ENCODE data around the gene GPR162.

GPR162 gene

GRCh38 chr12:6832125-6832524 lies 10.5 kb downstream of the GPR162 start:
- Histone ChIP-seq H2BK120ac (ENCODE audit: low read depth, low read length) (no peak overlapping the region), H3K27me3 (ENCODE audit: control insufficient read depth in 1 of 2, insufficient read depth in 1 of 2, low read length in 2 of 2) (no peaks in the 10 kb centered on the region), H4K8ac (ENCODE audit: low read length) (no peak overlapping the region), H3K4me1 (ENCODE audit: control insufficient read depth, insufficient read depth, low read depth, low read length) (peaks cover 21% of the 10 kb centered on the region), H2AK5ac (ENCODE audit: low read length, severe bottlenecking) (no peak overlapping the region), H2BK12ac (ENCODE audit: low read length in 2 of 2) (no peak overlapping the region), H3K4me2 (ENCODE audit: low read length, poor library complexity, severe bottlenecking) (no peak overlapping the region), H2BK15ac (ENCODE audit: low read depth, poor library complexity, severe bottlenecking) (no peak overlapping the region), H3K36me3 (ENCODE audit: control insufficient read depth in 1 of 2, insufficient read depth in 2 of 2, low read depth in 1 of 2, low read length in 2 of 2) (peaks cover 47 to 57% of the 10 kb centered on the region in 2 experiments), H3K9ac (ENCODE audit: low read length) (no peak overlapping the region), H2AFZ (ENCODE audit: low read depth, low read length) (no peak overlapping the region), H3K4me3 (ENCODE audit: insufficient read depth in 1 of 2, low read depth in 1 of 2, low read length in 2 of 2) (no peak overlapping the region), H3K9me3 (ENCODE audit: control insufficient read depth, low read length) (no peaks in the 10 kb centered on the region), H4K91ac (ENCODE audit: low read length) (no peak overlapping the region), H3K18ac (ENCODE audit: low read depth in 1 of 2, low read length in 2 of 2) (no peak overlapping the region), H3K27ac (ENCODE audit: low read length, poor library complexity, severe bottlenecking) (no peak overlapping the region), H3K4ac (ENCODE audit: low read depth in 1 of 2, low read length in 2 of 2) (no peak overlapping the region), H3K79me1 (replicated peaks; ENCODE audit: low read length, poor library complexity, severe bottlenecking) (peaks cover 34% of the 10 kb centered on the region), H3K23ac (ENCODE audit: low read length in 2 of 2) (no peak overlapping the region), H2BK5ac (ENCODE audit: low read depth, low read length, poor library complexity, severe bottlenecking) (no peak overlapping the region), H3K14ac (ENCODE audit: low read length in 2 of 2) (no peak overlapping the region)
- no peak for DNase-seq
- 98% methylated on average over 4 of the region's 4 CpGs for WGBS

GRCh38 chr12:6833189-6833890 lies 11.7 kb downstream of the GPR162 start:
- H2AK5ac ChIP-seq (ENCODE audit: low read length, severe bottlenecking) = no peak overlapping the region
- no peak overlapping the region for H3K18ac ChIP-seq (ENCODE audit: low read depth in 1 of 2, low read length in 2 of 2)
- H3K79me1 ChIP-seq (replicated peaks; ENCODE audit: low read length, poor library complexity, severe bottlenecking) = peaks cover 40% of the 10 kb centered on the region
- no peak overlapping the region for H2BK12ac ChIP-seq (ENCODE audit: low read length in 2 of 2)
- no peak overlapping the region for H3K4me3 ChIP-seq (ENCODE audit: insufficient read depth in 1 of 2, low read depth in 1 of 2, low read length in 2 of 2)
- no peak overlapping the region for H2BK5ac ChIP-seq (ENCODE audit: low read depth, low read length, poor library complexity, severe bottlenecking)
- H3K14ac ChIP-seq (ENCODE audit: low read length in 2 of 2) = no peak overlapping the region
- H2BK15ac ChIP-seq (ENCODE audit: low read depth, poor library complexity, severe bottlenecking) = no peak overlapping the region
- no peak overlapping the region for H4K91ac ChIP-seq (ENCODE audit: low read length)
- no peaks in the 10 kb centered on the region for H3K27me3 ChIP-seq (ENCODE audit: control insufficient read depth in 1 of 2, insufficient read depth in 1 of 2, low read length in 2 of 2)
- 91% methylated on average over 6 of the region's 6 CpGs for WGBS
- no peak overlapping the region for H3K23ac ChIP-seq (ENCODE audit: low read length in 2 of 2)
- no peak overlapping the region for H2BK120ac ChIP-seq (ENCODE audit: low read depth, low read length)
- no peak overlapping the region for H3K27ac ChIP-seq (ENCODE audit: low read length, poor library complexity, severe bottlenecking)
- DNase-seq = no peak
- no peak overlapping the region for H3K4ac ChIP-seq (ENCODE audit: low read depth in 1 of 2, low read length in 2 of 2)
- peaks cover 59 to 70% of the 10 kb centered on the region in 2 experiments for H3K36me3 ChIP-seq (ENCODE audit: control insufficient read depth in 1 of 2, insufficient read depth in 2 of 2, low read depth in 1 of 2, low read length in 2 of 2)
- no peak overlapping the region for H3K4me2 ChIP-seq (ENCODE audit: low read length, poor library complexity, severe bottlenecking)
- no peak overlapping the region for H4K8ac ChIP-seq (ENCODE audit: low read length)
- peaks cover 13% of the 10 kb centered on the region for H3K4me1 ChIP-seq (ENCODE audit: control insufficient read depth, insufficient read depth, low read depth, low read length)
- H3K9me3 ChIP-seq (ENCODE audit: control insufficient read depth, low read length) = no peaks in the 10 kb centered on the region
- H2AFZ ChIP-seq (ENCODE audit: low read depth, low read length) = no peak overlapping the region
- H3K9ac ChIP-seq (ENCODE audit: low read length) = no peak overlapping the region

GRCh38 chr12:6834254-6834653 lies 12.6 kb downstream of the GPR162 start:
- Histone ChIP-seq H3K9ac (ENCODE audit: low read length) (no peak overlapping the region), H2BK12ac (ENCODE audit: low read length in 2 of 2) (no peak overlapping the region), H3K18ac (ENCODE audit: low read depth in 1 of 2, low read length in 2 of 2) (no peak overlapping the region), H3K4ac (ENCODE audit: low read depth in 1 of 2, low read length in 2 of 2) (no peak overlapping the region), H3K27me3 (ENCODE audit: control insufficient read depth in 1 of 2, insufficient read depth in 1 of 2, low read length in 2 of 2) (no peaks in the 10 kb centered on the region), H3K36me3 (ENCODE audit: control insufficient read depth in 1 of 2, insufficient read depth in 2 of 2, low read depth in 1 of 2, low read length in 2 of 2) (peaks cover 68 to 79% of the 10 kb centered on the region in 2 experiments), H3K9me3 (ENCODE audit: control insufficient read depth, low read length) (no peaks in the 10 kb centered on the region), H3K4me1 (ENCODE audit: control insufficient read depth, insufficient read depth, low read depth, low read length) (peaks cover 13% of the 10 kb centered on the region), H2BK120ac (ENCODE audit: low read depth, low read length) (no peak overlapping the region), H2AFZ (ENCODE audit: low read depth, low read length) (no peak overlapping the region), H4K8ac (ENCODE audit: low read length) (no peak overlapping the region), H3K14ac (ENCODE audit: low read length in 2 of 2) (no peak overlapping the region), H3K27ac (ENCODE audit: low read length, poor library complexity, severe bottlenecking) (no peak overlapping the region), H3K79me1 (replicated peaks; ENCODE audit: low read length, poor library complexity, severe bottlenecking) (peaks cover 40% of the 10 kb centered on the region), H3K23ac (ENCODE audit: low read length in 2 of 2) (no peak overlapping the region), H2BK5ac (ENCODE audit: low read depth, low read length, poor library complexity, severe bottlenecking) (no peak overlapping the region), H2AK5ac (ENCODE audit: low read length, severe bottlenecking) (no peak overlapping the region), H3K4me2 (ENCODE audit: low read length, poor library complexity, severe bottlenecking) (no peak overlapping the region), H2BK15ac (ENCODE audit: low read depth, poor library complexity, severe bottlenecking) (no peak overlapping the region), H4K91ac (ENCODE audit: low read length) (no peak overlapping the region), H3K4me3 (ENCODE audit: insufficient read depth in 1 of 2, low read depth in 1 of 2, low read length in 2 of 2) (no peak overlapping the region)
- no CpG with 5 or more reads among the region's 1 CpG for whole genome bisulfite sequencing
- no peak for DNase-seq

GRCh38 chr12:6834873-6835272 lies 13.3 kb downstream of the GPR162 start:
- H3K4me2 ChIP-seq (ENCODE audit: low read length, poor library complexity, severe bottlenecking) = no peak overlapping the region
- no peak overlapping the region for H2BK120ac ChIP-seq (ENCODE audit: low read depth, low read length)
- H3K9me3 ChIP-seq (ENCODE audit: control insufficient read depth, low read length) = no peaks in the 10 kb centered on the region
- no peak for DNase-seq
- H4K91ac ChIP-seq (ENCODE audit: low read length) = no peak overlapping the region
- peaks cover 38% of the 10 kb centered on the region for H3K79me1 ChIP-seq (replicated peaks; ENCODE audit: low read length, poor library complexity, severe bottlenecking)
- no peak overlapping the region for H2BK12ac ChIP-seq (ENCODE audit: low read length in 2 of 2)
- H3K27ac ChIP-seq (ENCODE audit: low read length, poor library complexity, severe bottlenecking) = no peak overlapping the region
- H3K4me3 ChIP-seq (ENCODE audit: insufficient read depth in 1 of 2, low read depth in 1 of 2, low read length in 2 of 2) = no peak overlapping the region
- H3K14ac ChIP-seq (ENCODE audit: low read length in 2 of 2) = no peak overlapping the region
- H2AFZ ChIP-seq (ENCODE audit: low read depth, low read length) = no peak overlapping the region
- H2BK5ac ChIP-seq (ENCODE audit: low read depth, low read length, poor library complexity, severe bottlenecking) = no peak overlapping the region
- H3K4ac ChIP-seq (ENCODE audit: low read depth in 1 of 2, low read length in 2 of 2) = no peak overlapping the region
- H3K23ac ChIP-seq (ENCODE audit: low read length in 2 of 2) = no peak overlapping the region
- no peak overlapping the region for H2AK5ac ChIP-seq (ENCODE audit: low read length, severe bottlenecking)
- H2BK15ac ChIP-seq (ENCODE audit: low read depth, poor library complexity, severe bottlenecking) = no peak overlapping the region
- no peak overlapping the region for H3K18ac ChIP-seq (ENCODE audit: low read depth in 1 of 2, low read length in 2 of 2)
- 76% methylated on average over 2 of the region's 5 CpGs for WGBS
- no peaks in the 10 kb centered on the region for H3K27me3 ChIP-seq (ENCODE audit: control insufficient read depth in 1 of 2, insufficient read depth in 1 of 2, low read length in 2 of 2)
- H4K8ac ChIP-seq (ENCODE audit: low read length) = no peak overlapping the region
- no peak overlapping the region for H3K9ac ChIP-seq (ENCODE audit: low read length)
- peaks cover 9% of the 10 kb centered on the region for H3K4me1 ChIP-seq (ENCODE audit: control insufficient read depth, insufficient read depth, low read depth, low read length)
- H3K36me3 ChIP-seq (ENCODE audit: control insufficient read depth in 1 of 2, insufficient read depth in 2 of 2, low read depth in 1 of 2, low read length in 2 of 2) = peaks cover 73 to 85% of the 10 kb centered on the region in 2 experiments
